Hematopoietic multipotent progenitor cell (in vitro differentiated cells): Measurements from ENCODE around the gene DUOXA2. TPM values are rescaled to one million over a fixed set of nuclear protein-coding genes. Genes with fewer than 3 reads are reported as not detected.

Experiments used
- DNase-seq, 3 donors: peaks; one replicate each; pipeline ENCODE4 v3.0.0-alpha.2; 2011 to 2015; ENCODE audit warnings: low read depth in 2 of 3, low spot score in 2 of 3
- total RNA-seq: library from RNA; depleted of rRNA; stranded (reverse); fragments of >200 nt; gene quantifications from one replicate; pipeline ENCODE4 v1.2.3, GENCODE V29; 2012

The DUOXA2 gene
- total RNA-seq, 1 donor = under 0.01 TPM

GRCh38 chr15:45155739-45156138, 41.6 kb downstream of the DUOXA2 start:
- no peak for DNase-seq

DNA sequence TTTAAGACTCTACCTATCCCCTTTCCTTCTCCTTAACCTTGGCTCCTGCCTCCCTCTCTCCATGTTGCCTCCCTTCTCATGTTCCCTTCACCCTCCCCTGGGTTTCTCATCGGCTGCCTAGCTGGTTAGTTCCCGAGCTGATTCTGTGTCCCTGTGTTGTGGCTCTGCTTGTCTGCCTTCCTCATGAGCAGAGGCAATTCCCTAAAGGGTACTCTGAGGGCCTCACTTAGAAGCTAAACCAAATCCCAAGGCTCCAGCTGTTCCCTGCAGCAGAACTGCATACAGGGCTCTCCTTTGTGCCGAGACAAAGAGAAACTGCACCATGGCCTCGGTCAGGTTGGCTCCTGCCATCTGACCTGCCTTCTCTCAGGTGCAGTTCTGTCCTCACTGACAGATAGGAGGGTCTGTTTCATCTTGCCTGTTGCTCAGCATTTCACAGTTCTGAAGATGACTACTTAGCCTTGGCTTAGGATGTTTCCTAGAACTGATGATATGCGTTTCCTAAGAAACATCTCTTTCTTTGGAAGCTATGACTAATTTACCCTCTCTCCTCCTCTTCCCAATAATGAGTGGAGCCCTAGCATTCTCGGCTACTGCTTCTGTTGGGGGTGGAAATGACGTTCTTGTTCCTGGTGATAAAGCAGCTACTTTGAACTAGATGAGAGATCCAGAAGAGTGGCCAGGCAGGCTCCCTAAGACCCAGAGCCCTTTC, 42.8 kb downstream of the DUOXA2 start:
- no peak for DNase-seq

GRCh38 chr15:45157974-45158373, 43.8 kb downstream of the DUOXA2 start:
- no peak for DNase-seq

DNA sequence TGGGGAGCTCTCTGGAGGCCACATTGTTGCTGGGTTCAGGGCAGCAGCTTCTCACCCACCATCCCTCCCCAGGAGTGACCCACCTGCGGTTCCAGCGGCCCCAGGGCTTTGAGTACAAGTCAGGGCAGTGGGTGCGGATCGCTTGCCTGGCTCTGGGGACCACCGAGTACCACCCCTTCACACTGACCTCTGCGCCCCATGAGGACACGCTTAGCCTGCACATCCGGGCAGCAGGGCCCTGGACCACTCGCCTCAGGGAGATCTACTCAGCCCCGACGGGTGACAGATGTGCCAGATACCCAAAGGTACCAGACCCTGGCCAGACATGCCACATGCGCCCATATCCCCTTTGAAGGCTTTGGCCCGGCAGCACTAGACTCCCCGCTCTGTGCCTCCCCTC, 47.5 kb downstream of the DUOXA2 start:
- DNase-seq = no peak

DNA sequence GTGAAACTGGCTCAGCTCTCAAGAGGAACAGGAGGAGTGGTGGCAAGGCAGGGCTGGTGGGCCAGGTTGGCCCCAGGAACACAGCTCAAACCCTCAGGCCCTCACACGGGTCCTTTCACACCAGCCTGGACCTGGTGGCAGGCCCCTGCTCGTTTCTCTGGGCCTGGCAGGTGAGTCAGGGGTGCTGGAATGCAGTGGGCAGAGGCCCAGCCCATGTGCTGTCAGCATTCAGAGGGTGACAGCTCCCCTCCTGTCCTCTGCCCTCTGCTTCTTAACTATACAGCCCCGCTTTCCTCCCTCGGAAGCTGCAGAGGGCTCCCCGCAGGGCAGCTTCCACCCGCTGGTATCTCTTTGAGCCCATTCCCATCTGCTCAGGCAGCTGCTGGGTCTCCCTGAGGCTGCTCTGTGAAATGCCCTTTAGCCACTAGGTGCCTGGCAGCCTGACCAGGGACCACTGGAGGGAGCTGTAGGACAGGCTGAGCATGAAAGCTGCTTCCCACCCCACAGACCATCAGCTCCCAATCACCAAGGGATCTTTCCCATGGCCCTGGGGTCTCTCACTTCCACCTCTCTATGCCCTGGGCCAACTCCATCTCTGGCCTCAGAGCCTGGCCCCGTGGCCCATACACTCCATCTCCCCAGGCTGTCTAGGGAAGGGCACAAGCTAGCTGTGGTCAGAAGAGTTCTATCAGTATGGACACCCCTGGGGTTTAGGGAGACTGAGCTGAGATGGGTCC, 48.8 kb downstream of the DUOXA2 start:
- DNase-seq = peak in 2 of 3 donors; percentile 73 to 86

DNA sequence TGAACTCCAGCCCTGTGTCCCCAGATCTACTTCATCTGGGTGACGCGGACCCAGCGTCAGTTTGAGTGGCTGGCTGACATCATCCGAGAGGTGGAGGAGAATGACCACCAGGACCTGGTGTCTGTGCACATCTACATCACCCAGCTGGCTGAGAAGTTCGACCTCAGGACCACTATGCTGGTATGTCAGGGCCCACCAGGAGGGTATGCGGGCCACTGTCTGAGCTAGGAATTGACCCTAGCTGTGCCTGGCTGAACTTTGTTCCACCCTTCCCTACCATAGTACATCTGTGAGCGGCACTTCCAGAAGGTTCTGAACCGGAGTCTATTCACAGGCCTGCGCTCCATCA, 49.4 kb downstream of the DUOXA2 start:
- DNase-seq = no peak

- no peak for DNase-seq
Observed at GRCh38 chr15:45164914-45165313, 50.8 kb downstream of the DUOXA2 start.

DNA sequence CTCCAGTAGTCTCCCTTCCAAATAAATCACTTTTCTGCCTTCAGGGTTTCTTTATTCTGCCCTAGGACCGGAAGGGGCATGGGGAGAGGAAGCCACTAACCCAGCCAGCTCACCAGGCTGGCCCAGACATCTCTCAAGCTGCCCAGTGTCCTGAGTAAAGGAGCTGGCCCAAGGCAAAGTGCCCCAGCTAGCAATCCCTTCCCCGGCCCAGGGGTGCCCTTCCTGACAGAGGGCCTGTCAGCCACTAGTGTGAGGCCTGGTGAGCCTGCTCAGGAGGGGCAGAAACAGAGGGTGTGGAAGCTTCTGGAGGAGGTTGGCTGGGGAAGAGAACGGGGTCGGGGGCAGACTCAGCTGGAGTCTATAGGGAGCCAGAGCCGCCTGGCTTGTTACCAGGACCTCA, 51.4 kb downstream of the DUOXA2 start:
- DNase-seq = no peak

DNA sequence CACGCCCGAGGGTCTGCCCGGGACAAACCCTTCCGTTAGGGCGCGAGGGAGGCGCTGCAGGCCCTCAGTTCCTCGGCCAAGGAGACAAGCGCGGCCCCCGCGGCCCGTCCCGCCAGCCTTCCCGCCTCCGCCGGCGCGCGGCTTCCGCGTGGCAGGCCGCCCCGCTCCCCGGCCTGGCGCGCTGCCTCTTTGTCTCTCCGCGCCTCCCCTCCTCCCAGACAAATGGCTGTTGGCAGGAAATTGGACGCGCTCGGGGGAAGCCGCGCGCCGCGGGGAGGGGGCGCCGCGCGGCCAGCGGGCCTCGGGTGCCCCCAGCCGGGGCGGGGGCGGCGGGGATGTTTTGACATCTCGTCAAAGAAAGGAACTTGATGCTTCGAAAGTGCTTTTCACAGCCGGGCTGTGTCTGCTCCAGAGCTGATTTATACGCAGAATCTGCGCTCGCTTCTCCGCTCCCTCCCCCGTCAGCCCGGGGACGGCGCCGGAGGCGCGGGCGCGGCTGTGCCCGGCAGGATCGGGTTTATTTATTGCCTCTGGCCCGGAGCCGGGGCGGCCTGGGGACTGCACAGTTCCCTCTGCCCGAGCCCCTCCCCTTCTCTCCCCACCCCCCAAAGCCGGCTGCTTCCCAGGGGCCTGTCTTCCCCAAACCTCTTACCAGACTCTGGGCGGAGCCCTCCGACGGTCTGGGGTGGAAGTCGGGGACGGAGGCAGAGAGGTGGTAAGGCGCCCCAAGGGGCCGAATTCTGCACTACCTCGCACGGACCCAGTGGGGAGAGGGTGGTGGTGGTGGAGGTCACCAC, 52.9 kb downstream of the DUOXA2 start:
- DNase-seq = peak; percentile 58 to 96 (median 91)

DNA sequence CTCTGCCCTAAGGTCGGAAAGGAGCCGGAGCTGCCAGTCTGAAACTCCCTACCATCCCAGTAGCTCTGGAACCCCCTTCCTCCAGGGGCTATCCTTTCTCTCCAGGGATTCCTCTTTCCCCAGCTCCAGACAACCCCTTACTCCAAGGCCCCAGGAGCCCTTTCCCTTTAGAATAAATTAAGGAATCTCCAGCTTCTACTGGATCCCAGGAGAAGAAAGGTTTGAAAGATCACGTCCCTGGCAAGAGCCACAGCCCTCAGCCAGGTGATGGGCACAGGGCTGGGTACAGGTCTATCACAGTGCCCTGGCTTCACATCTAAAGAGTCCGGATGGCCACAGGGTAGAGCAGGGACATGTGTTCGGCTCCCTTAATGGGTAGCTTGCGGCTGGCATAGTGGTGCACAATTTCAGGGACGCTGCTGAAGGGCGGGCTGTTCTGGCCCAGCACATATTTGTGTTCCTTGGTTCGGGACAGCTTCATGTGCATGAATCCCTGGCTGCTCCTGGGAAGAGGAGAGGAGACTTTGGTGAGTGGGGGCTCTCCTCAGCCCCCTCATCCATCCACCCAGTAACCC, 53.6 kb downstream of the DUOXA2 start:
- no peak for DNase-seq

Other genes starting within 250 kb of the DUOXA2 start
- gene TERB2, start 157.6 kb upstream of the DUOXA2 start, total RNA-seq = not detected
- gene SORD, start 91.1 kb upstream of the DUOXA2 start, total RNA-seq = 25.9 TPM
- under 0.01 TPM for gene DUOX2, start 154 bp upstream of the DUOXA2 start, total RNA-seq
- gene DUOXA1, start 15.6 kb downstream of the DUOXA2 start, total RNA-seq = under 0.01 TPM
- under 0.01 TPM for gene DUOX1, start 15.7 kb downstream of the DUOXA2 start, total RNA-seq
- 24.5 TPM for gene SHF, start 73.6 kb downstream of the DUOXA2 start, total RNA-seq
- not detected for gene SLC28A2, start 137.9 kb downstream of the DUOXA2 start, total RNA-seq